HCT116 (cell line): Measurements from ENCODE around the gene OIT3. TPM values are rescaled to one million over a fixed set of nuclear protein-coding genes. Genes with fewer than 3 reads are reported as not detected.

Source experiments
- ATAC-seq: fragments of 200-7000 bp; cut with Tn5 transposase; 2 replicates; pipeline ENCODE4 v1.9.1; 2020; ENCODE audit warnings: mild to moderate bottlenecking, moderate library complexity
- BruUV-seq: library from RNA; stranded (reverse); fragments of 400-500 nt; replicated peaks from 2 replicates; lab custom pipeline; 2021; lab: Mats Ljungman, UMichigan
- CTCF ChIA-PET: fragments of 300-600 bp; sonication (Branson Sonifier 250); formaldehyde crosslinking; loops from one replicate; lab custom pipeline; 2021; ENCODE audit warnings: antibody characterized with exemption; lab: Charles Lee
- POLR2A ChIA-PET: fragments of 300-600, 350-600 bp; sonication (Branson Sonifier 250); formaldehyde crosslinking; loops from one replicate; lab custom pipeline; 2021; ENCODE audit warnings: antibody characterized with exemption; lab: Charles Lee
- RAD21 ChIA-PET, 2 experiments: fragments of 300-600 bp; sonication (Branson Sonifier 250); formaldehyde crosslinking; loops; one replicate each; lab custom pipeline; 2023; ENCODE audit warnings: low total read pairs in 2 of 2; ENCODE audit not compliant: uncharacterized antibody in 2 of 2, unreplicated experiment in 2 of 2, low non-redundant PET in 1 of 2; lab: Charles Lee
- DNase-seq: peaks from one replicate; pipeline ENCODE4 v3.0.0-alpha.2; 2010; ENCODE audit warnings: low read depth, low spot score
- H2AFZ ChIP-seq: fragments of 200-600 bp; shearing (Covaris generic), sonication (generic); 2 replicates; pipeline ENCODE4 v1.6.1; 2017; ENCODE audit warnings: low read depth, mixed run types, mixed read lengths, antibody characterized with exemption, low read length; ENCODE audit not compliant: poor library complexity, severe bottlenecking
- H3K27ac ChIP-seq: 2 replicates; pipeline ENCODE4 v1.5.1; 2012; ENCODE audit warnings: low read depth, low read length
- H3K27me3 ChIP-seq: fragments of 200-600 bp; sonication (generic); 2 replicates; pipeline ENCODE4 v1.6.1; 2016; ENCODE audit warnings: mixed run types, low read length, mixed read lengths; ENCODE audit not compliant: insufficient read depth
- H3K36me3 ChIP-seq, 2 experiments: fragments of 200-500 bp in 1 of 2; fragments of 200-600 bp in 1 of 2; sonication (Bioruptor generic) in 1 of 2; sonication (generic) in 1 of 2; 2 replicates each; pipeline versions ENCODE4 v1.5.1 to v1.6.1; 2014 to 2016; ENCODE audit warnings: low read length in 2 of 2, inconsistent platforms in 1 of 2, mixed read lengths in 1 of 2, mixed run types in 1 of 2; ENCODE audit not compliant: insufficient read depth in 2 of 2, control insufficient read depth in 1 of 2
- H3K4me1 ChIP-seq, 2 experiments: fragments of 200-600 bp in 1 of 2; sonication (generic) in 1 of 2; 2 replicates each; pipeline versions ENCODE4 v1.5.1 to v1.6.1; 2012 to 2017; ENCODE audit warnings: low read length in 2 of 2, inconsistent platforms in 1 of 2, mild to moderate bottlenecking in 1 of 2, mixed read lengths in 1 of 2, mixed run types in 1 of 2, moderate library complexity in 1 of 2; ENCODE audit not compliant: insufficient read depth in 2 of 2, control insufficient read depth in 1 of 2
- H3K4me2 ChIP-seq: fragments of 200-600 bp; sonication (generic); 2 replicates; pipeline ENCODE4 v1.6.1; 2017; ENCODE audit warnings: mixed run types, low read length, mixed read lengths
- H3K4me3 ChIP-seq, 2 experiments: fragments of 200-600 bp in 1 of 2; sonication (generic) in 1 of 2; replicated peaks in 1 of 2; 2 replicates each; pipeline ENCODE4 v1.5.1; 2011 to 2016; ENCODE audit warnings: low read length in 2 of 2, control low read depth in 1 of 2, low read depth in 1 of 2, mild to moderate bottlenecking in 1 of 2, mixed read lengths in 1 of 2, mixed run types in 1 of 2
- H3K79me2 ChIP-seq: fragments of 200-600 bp; sonication (generic); 2 replicates; pipeline ENCODE4 v1.6.1; 2017; ENCODE audit warnings: mild to moderate bottlenecking, mixed run types, low read length, moderate library complexity, mixed read lengths; ENCODE audit not compliant: insufficient read depth
- H3K9ac ChIP-seq: fragments of 200-600 bp; sonication (generic); 2 replicates; pipeline ENCODE4 v1.6.1; 2016; ENCODE audit warnings: low read length, mixed read lengths
- H3K9me2 ChIP-seq: fragments of 200-600 bp; sonication (generic), shearing (Covaris generic); 2 replicates; pipeline ENCODE4 v1.6.1; 2017; ENCODE audit warnings: mixed run types, mild to moderate bottlenecking, moderate library complexity; ENCODE audit not compliant: insufficient read depth
- H3K9me3 ChIP-seq, 2 experiments: fragments of 200-500 bp in 1 of 2; fragments of 200-600 bp in 1 of 2; sonication (Bioruptor generic) in 1 of 2; sonication (generic) in 1 of 2; 2 replicates each; pipeline ENCODE4 v1.6.1; 2014 to 2017; ENCODE audit warnings: low read length in 2 of 2, mixed read lengths in 2 of 2, inconsistent platforms in 1 of 2, low read depth in 1 of 2, mild to moderate bottlenecking in 1 of 2, mixed run types in 1 of 2, moderate library complexity in 1 of 2; ENCODE audit not compliant: control insufficient read depth in 1 of 2, insufficient read depth in 1 of 2
- H4K20me1 ChIP-seq: fragments of 200-600 bp; sonication (generic), shearing (Covaris generic); 2 replicates; pipeline ENCODE4 v1.6.1; 2017; ENCODE audit warnings: mixed run types, mild to moderate bottlenecking, moderate library complexity; ENCODE audit not compliant: insufficient read depth
- CEBPB ChIP-seq: IDR thresholded peaks from 2 replicates; pipeline ENCODE4 v1.6.1; 2012; ENCODE audit warnings: low read depth
- CTCF ChIP-seq, 3 experiments: fragments of 200-600 bp in 1 of 3; sonication (generic) in 1 of 3; IDR thresholded peaks in 2 of 3; conservative IDR thresholded peaks in 1 of 3; 2 replicates each; pipeline ENCODE4 v1.5.1; 2012 to 2017; ENCODE audit warnings: low read depth in 2 of 3, low read length in 2 of 3, antibody characterized with exemption in 1 of 3, borderline replicate concordance in 1 of 3, control low read depth in 1 of 3, mild to moderate bottlenecking in 1 of 3, mixed read lengths in 1 of 3, mixed run types in 1 of 3, moderate library complexity in 1 of 3; ENCODE audit not compliant: insufficient read depth in 1 of 3
- EGR1 ChIP-seq: IDR thresholded peaks from 2 replicates; pipeline ENCODE4 v1.6.1; 2012; ENCODE audit warnings: low read depth
- ELF1 ChIP-seq: IDR thresholded peaks from 2 replicates; pipeline ENCODE4 v1.6.1; 2012; ENCODE audit warnings: low read depth, borderline replicate concordance
- FOSL1 ChIP-seq: IDR thresholded peaks from 2 replicates; pipeline ENCODE4 v1.6.1; 2012; ENCODE audit warnings: low read depth
- JUND ChIP-seq: IDR thresholded peaks from 2 replicates; pipeline ENCODE4 v1.6.1; 2012
- MAX ChIP-seq: IDR thresholded peaks from 2 replicates; pipeline ENCODE4 v1.6.1; 2012
- POLR2A ChIP-seq: IDR thresholded peaks from 2 replicates; pipeline ENCODE4 v1.7.0; 2011; ENCODE audit warnings: borderline replicate concordance; ENCODE audit not compliant: insufficient read depth, insufficient read length; ENCODE audit errors: extremely low read depth
- POLR2AphosphoS5 ChIP-seq: IDR thresholded peaks from 2 replicates; pipeline ENCODE4 v1.6.1; 2011; ENCODE audit warnings: mild to moderate bottlenecking, low read depth, low read length, moderate library complexity
- RAD21 ChIP-seq: IDR thresholded peaks from 2 replicates; pipeline ENCODE4 v1.6.1; 2012; ENCODE audit warnings: low read depth, mild to moderate bottlenecking
- SIN3A ChIP-seq: IDR thresholded peaks from 2 replicates; pipeline ENCODE4 v1.6.1; 2012; ENCODE audit warnings: low read depth
- SP1 ChIP-seq: IDR thresholded peaks from 2 replicates; pipeline ENCODE4 v1.6.1; 2012; ENCODE audit warnings: low read depth
- SRF ChIP-seq: IDR thresholded peaks from 2 replicates; pipeline ENCODE4 v1.6.1; 2012; ENCODE audit warnings: low read depth
- YY1 ChIP-seq: IDR thresholded peaks from 2 replicates; pipeline ENCODE4 v1.6.1; 2011; ENCODE audit warnings: low read length, low read depth, moderate library complexity, mild to moderate bottlenecking; ENCODE audit not compliant: insufficient replicate concordance; ENCODE audit errors: extremely low read depth
- ZBTB33 ChIP-seq: IDR thresholded peaks from 2 replicates; pipeline ENCODE4 v1.6.1; 2011; ENCODE audit warnings: mild to moderate bottlenecking, low read length, moderate library complexity; ENCODE audit not compliant: insufficient replicate concordance; ENCODE audit errors: extremely low read depth
- ZFX ChIP-seq: fragments of 450-650 bp; IDR thresholded peaks from 2 replicates; pipeline ENCODE4 v1.6.1; 2017
- ZNF274 ChIP-seq: fragments of 200-500 bp; sonication (Bioruptor generic); IDR thresholded peaks from 2 replicates; pipeline ENCODE4 v1.6.1; 2014; ENCODE audit warnings: mild to moderate bottlenecking, low read depth, low read length, inconsistent platforms
- intact Hi-C: fragments of 100-400 bp; cut with micrococcal nuclease; formaldehyde crosslinking; loops from 2 replicates; pipeline ENCODE4 v1.10.0; 2022
- total RNA-seq: library from RNA; stranded (reverse); gene quantifications from one replicate; pipeline ENCODE4 v1.2.1, GENCODE V29; 2021; ENCODE audit not compliant: unreplicated experiment

OIT3 gene
- total RNA-seq, 1 experiment from 2014 or later: not detected

- TF ChIP-seq CEBPB: no peak
- no peak for TF ChIP-seq POLR2AphosphoS5
- TF ChIP-seq POLR2A: no peak
- TF ChIP-seq FOSL1: no peak
- no peak for TF ChIP-seq YY1
These were observed 58.6 kb downstream of the OIT3 start (continued) for GRCh38 chr10:72952189-72952588.

GRCh38 chr10:72952642-72953158 is 59.2 kb downstream of the OIT3 start:
- no peak for DNase-seq
- no peaks in the 10 kb centered on the region; the same call in 1 of the 2 replicates for H3K27me3 ChIP-seq

More at GRCh38 chr10:72952642-72953158, 59.2 kb downstream of the OIT3 start:
- Histone ChIP-seq H3K9ac (no peak overlapping the region), H3K79me2 (no peaks in the 10 kb centered on the region), H3K36me3 (no peaks in the 10 kb centered on the region), H3K4me1 (no peaks in the 10 kb centered on the region), H3K9me2 (no peaks in the 10 kb centered on the region), H4K20me1 (no peaks in the 10 kb centered on the region), H3K4me2 (no peak overlapping the region), H2AFZ (no peak overlapping the region), H3K9me3 (no peaks in the 10 kb centered on the region), H3K27ac (no peak overlapping the region), H3K4me3 (no peak overlapping the region)
- BruUV-seq: no TSS peak
- ChIA-PET POLR2A (no interaction called here), RAD21 (no interaction called here), CTCF (no interaction called here)
- no peak for TF ChIP-seq SRF
- TF ChIP-seq SP1: no peak
- TF ChIP-seq CTCF (IDR thresholded peaks at IDR 0.05 in 2 of 3, conservative IDR thresholded peaks at IDR 0.05 in 1 of 3; ENCODE audit: borderline replicate concordance in 1 of 3, insufficient read depth in 1 of 3, low read depth in 2 of 3, low read length in 2 of 3): no peak
- TF ChIP-seq EGR1: no peak
- TF ChIP-seq ZNF274: no peak
- TF ChIP-seq MAX: no peak
- TF ChIP-seq JUND: no peak
- no peak for TF ChIP-seq RAD21
- TF ChIP-seq YY1: no peak
- no peak for TF ChIP-seq ZFX
- no peak for TF ChIP-seq POLR2A
- no peak for TF ChIP-seq CEBPB
- TF ChIP-seq ELF1: no peak
- TF ChIP-seq ZBTB33: no peak
- TF ChIP-seq SIN3A: no peak
- ATAC-seq: no peak
- intact Hi-C loops: no loop called here
